ENCODE measurements around the gene TBC1D5. TPM values are rescaled to one million over a fixed set of nuclear protein-coding genes. Genes with fewer than 3 reads are reported as not detected.
"Not testable (repeated sequence)": the region's sequence is repeated elsewhere in the genome, so short reads cannot be mapped to it uniquely, and the experiment has no call there.

The TBC1D5 gene
- total RNA-seq, 1 donor from 2014 or later = 52.8 TPM

- no peak for DNase-seq (ENCODE audit: low read depth in 2 of 2)
Observed at GRCh38 chr3:17749705-17750293, 7.4 kb upstream of the TBC1D5 start.

GRCh38 chr3:17749281-17749680 lies 6.8 kb upstream of the TBC1D5 start:
- no peak for DNase-seq (ENCODE audit: low read depth in 2 of 2)

GRCh38 chr3:17747890-17748247 lies 5.4 kb upstream of the TBC1D5 start:
- no peak for DNase-seq (ENCODE audit: low read depth in 2 of 2)

GRCh38 chr3:17747174-17747889 lies 4.9 kb upstream of the TBC1D5 start:
- no peak for DNase-seq (ENCODE audit: low read depth in 2 of 2)

- DNase-seq (ENCODE audit: low read depth in 2 of 2) = no peak
Observed at GRCh38 chr3:17745894-17746293, 3.5 kb upstream of the TBC1D5 start.

- DNase-seq (ENCODE audit: low read depth in 2 of 2) = no peak
Observed at GRCh38 chr3:17745301-17745700, 2.9 kb upstream of the TBC1D5 start.

- DNase-seq (ENCODE audit: low read depth in 2 of 2) = no peak
Observed at GRCh38 chr3:17744693-17745092, 2.3 kb upstream of the TBC1D5 start.

- no peak for DNase-seq (ENCODE audit: low read depth in 2 of 2)
Observed at GRCh38 chr3:17743658-17743995, 1.2 kb upstream of the TBC1D5 start.

- DNase-seq (ENCODE audit: low read depth in 2 of 2) = no peak
Observed at GRCh38 chr3:17742880-17743657, 638 bp upstream of the TBC1D5 start.

- peak in 1 of 2 donors; percentile 40 for DNase-seq (ENCODE audit: low read depth in 2 of 2)
Observed at GRCh38 chr3:17741621-17742101, 770 bp downstream of the TBC1D5 start.

GRCh38 chr3:17740721-17741141 lies 1.7 kb downstream of the TBC1D5 start:
- peak; percentile 40 to 69 for DNase-seq (ENCODE audit: low read depth in 2 of 2)

- no peak for DNase-seq (ENCODE audit: low read depth in 2 of 2)
Observed at GRCh38 chr3:17738921-17739320, 3.5 kb downstream of the TBC1D5 start.

GRCh38 chr3:17738219-17738618 lies 4.2 kb downstream of the TBC1D5 start:
- no peak for DNase-seq (ENCODE audit: low read depth in 2 of 2)

GRCh38 chr3:17737591-17737990 lies 4.8 kb downstream of the TBC1D5 start:
- no peak for DNase-seq (ENCODE audit: low read depth in 2 of 2)

GRCh38 chr3:17735362-17735761 lies 7.1 kb downstream of the TBC1D5 start:
- not testable (repeated sequence) for DNase-seq (ENCODE audit: low read depth in 2 of 2)

- DNase-seq (ENCODE audit: low read depth in 2 of 2) = no peak
Observed at GRCh38 chr3:17733768-17734167, 8.7 kb downstream of the TBC1D5 start.

GRCh38 chr3:17733215-17733614 lies 9.2 kb downstream of the TBC1D5 start:
- DNase-seq (ENCODE audit: low read depth in 2 of 2) = no peak

GRCh38 chr3:17730318-17730967 lies 12.0 kb downstream of the TBC1D5 start:
- DNase-seq (ENCODE audit: low read depth in 2 of 2) = peak in 1 of 2 donors; percentile 54

- no peak for DNase-seq (ENCODE audit: low read depth in 2 of 2)
Observed at GRCh38 chr3:17726313-17726712, 16.1 kb downstream of the TBC1D5 start.

GRCh38 chr3:17725844-17726243 lies 16.6 kb downstream of the TBC1D5 start:
- not testable (repeated sequence) for DNase-seq (ENCODE audit: low read depth in 2 of 2)

- no peak for DNase-seq (ENCODE audit: low read depth in 2 of 2)
Observed at GRCh38 chr3:17724948-17725347, 17.5 kb downstream of the TBC1D5 start.

GRCh38 chr3:17724122-17724521 lies 18.3 kb downstream of the TBC1D5 start:
- no peak for DNase-seq (ENCODE audit: low read depth in 2 of 2)

Data from dermis microvascular lymphatic vessel endothelial cell (primary cell).